DOHH2 (cell line): Measurements from ENCODE around the gene FILIP1.

ENCODE experiments used
- H3F3A ChIP-seq: fragments of 200-600 bp; sonication (generic), shearing (Covaris generic); 2 replicates; pipeline ENCODE4 v1.6.0; 2016; ENCODE audit warnings: antibody characterized with exemption, mild to moderate bottlenecking; ENCODE audit not compliant: control insufficient read depth, insufficient read depth
- H3K27ac ChIP-seq: fragments of 200-600 bp; sonication (generic); 2 replicates; pipeline ENCODE4 v1.5.1; 2014; ENCODE audit warnings: low read depth, mild to moderate bottlenecking, low read length, moderate library complexity
- H3K27me3 ChIP-seq: fragments of 200-600 bp; sonication (generic); 2 replicates; pipeline ENCODE4 v1.6.1; 2014; ENCODE audit warnings: mild to moderate bottlenecking, low read length, mixed read lengths; ENCODE audit not compliant: control insufficient read depth
- H3K36me3 ChIP-seq: fragments of 200-600 bp; sonication (generic); 2 replicates; pipeline ENCODE4 v1.6.1; 2014; ENCODE audit warnings: mild to moderate bottlenecking, low read length, moderate library complexity, mixed read lengths; ENCODE audit not compliant: control insufficient read depth
- H3K4me1 ChIP-seq: fragments of 200-600 bp; sonication (generic); 2 replicates; pipeline ENCODE4 v1.6.1; 2014; ENCODE audit warnings: mild to moderate bottlenecking, low read length, mixed read lengths; ENCODE audit not compliant: control insufficient read depth
- H3K4me2 ChIP-seq: fragments of 200-600 bp; sonication (generic); 2 replicates; pipeline ENCODE4 v1.6.0; 2014; ENCODE audit warnings: mild to moderate bottlenecking, low read length, moderate library complexity
- H3K4me3 ChIP-seq: fragments of 200-600 bp; sonication (generic); 2 replicates; pipeline ENCODE4 v1.5.1; 2014; ENCODE audit warnings: mild to moderate bottlenecking, low read length, mixed read lengths
- H3K79me2 ChIP-seq: fragments of 200-600 bp; sonication (generic); 2 replicates; pipeline ENCODE4 v1.6.1; 2014; ENCODE audit warnings: mild to moderate bottlenecking, low read length, mixed read lengths; ENCODE audit not compliant: control insufficient read depth
- H3K9me2 ChIP-seq: fragments of 200-600 bp; sonication (generic); replicated peaks from 2 replicates; pipeline ENCODE4 v1.6.1; 2014; ENCODE audit warnings: mild to moderate bottlenecking, low read length, mixed read lengths; ENCODE audit not compliant: control insufficient read depth
- H3K9me3 ChIP-seq: fragments of 200-600 bp; sonication (generic); 2 replicates; pipeline ENCODE4 v1.6.1; 2014; ENCODE audit warnings: antibody characterized with exemption, low read length, mixed read lengths; ENCODE audit not compliant: control insufficient read depth, insufficient read depth
- H4K20me1 ChIP-seq: fragments of 200-600 bp; sonication (generic); 2 replicates; pipeline ENCODE4 v1.6.0; 2014; ENCODE audit warnings: low read depth, mild to moderate bottlenecking, antibody characterized with exemption, low read length, moderate library complexity; ENCODE audit not compliant: control insufficient read depth, insufficient read depth
- EZH2phosphoT487 ChIP-seq: fragments of 200-600 bp; sonication (generic); IDR thresholded peaks from 2 replicates; pipeline ENCODE4 v1.6.1; 2017; ENCODE audit warnings: borderline replicate concordance, mild to moderate bottlenecking, antibody characterized with exemption, low read length, moderate library complexity, mixed read lengths
- TF ChIP-seq, protein P1 (sequence below): fragments of 200-600 bp; sonication (generic); IDR thresholded peaks from one replicate; pipeline ENCODE4 v1.5.1; 2014; ENCODE audit warnings: antibody characterized with exemption, mild to moderate bottlenecking, low read depth, low read length; ENCODE audit not compliant: poor library complexity, severe bottlenecking

The FILIP1 gene

DNA sequence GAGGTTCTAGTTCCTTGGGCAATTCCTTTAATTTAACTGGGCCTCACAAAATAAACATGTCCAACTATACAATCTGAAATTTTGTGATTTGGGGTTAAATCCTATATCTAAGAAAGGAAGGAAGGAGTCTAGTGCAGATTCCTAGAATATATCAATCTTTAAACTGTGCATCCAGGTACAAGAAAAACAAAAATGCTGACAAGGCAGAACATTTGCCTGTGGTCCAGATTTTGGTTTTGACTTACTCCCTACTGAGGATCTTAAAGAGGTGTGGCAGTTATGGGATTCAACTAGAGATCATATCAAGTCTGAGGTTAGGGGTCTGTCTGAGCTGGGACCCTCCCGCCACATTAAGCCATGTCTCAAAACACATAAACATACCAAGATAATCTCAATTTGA, 232.3 kb downstream of the FILIP1 start:
- Histone ChIP-seq H3K36me3 (peaks cover 57% of the 10 kb centered on the region), H3K4me3 (no peak overlapping the region), H3K4me2 (no peak overlapping the region), H3K79me2 (peaks cover 9% of the 10 kb centered on the region), H4K20me1 (no peaks in the 10 kb centered on the region), H3K27ac (no peak overlapping the region), H3K27me3 (no peaks in the 10 kb centered on the region), H3K9me2 (no peaks in the 10 kb centered on the region), H3F3A (no peaks in the 10 kb centered on the region), H3K9me3 (no peaks in the 10 kb centered on the region), H3K4me1 (no peaks in the 10 kb centered on the region)
- TF ChIP-seq, protein P1, sequence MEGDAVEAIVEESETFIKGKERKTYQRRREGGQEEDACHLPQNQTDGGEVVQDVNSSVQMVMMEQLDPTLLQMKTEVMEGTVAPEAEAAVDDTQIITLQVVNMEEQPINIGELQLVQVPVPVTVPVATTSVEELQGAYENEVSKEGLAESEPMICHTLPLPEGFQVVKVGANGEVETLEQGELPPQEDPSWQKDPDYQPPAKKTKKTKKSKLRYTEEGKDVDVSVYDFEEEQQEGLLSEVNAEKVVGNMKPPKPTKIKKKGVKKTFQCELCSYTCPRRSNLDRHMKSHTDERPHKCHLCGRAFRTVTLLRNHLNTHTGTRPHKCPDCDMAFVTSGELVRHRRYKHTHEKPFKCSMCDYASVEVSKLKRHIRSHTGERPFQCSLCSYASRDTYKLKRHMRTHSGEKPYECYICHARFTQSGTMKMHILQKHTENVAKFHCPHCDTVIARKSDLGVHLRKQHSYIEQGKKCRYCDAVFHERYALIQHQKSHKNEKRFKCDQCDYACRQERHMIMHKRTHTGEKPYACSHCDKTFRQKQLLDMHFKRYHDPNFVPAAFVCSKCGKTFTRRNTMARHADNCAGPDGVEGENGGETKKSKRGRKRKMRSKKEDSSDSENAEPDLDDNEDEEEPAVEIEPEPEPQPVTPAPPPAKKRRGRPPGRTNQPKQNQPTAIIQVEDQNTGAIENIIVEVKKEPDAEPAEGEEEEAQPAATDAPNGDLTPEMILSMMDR = no peak
- no peak for TF ChIP-seq EZH2phosphoT487

DNA sequence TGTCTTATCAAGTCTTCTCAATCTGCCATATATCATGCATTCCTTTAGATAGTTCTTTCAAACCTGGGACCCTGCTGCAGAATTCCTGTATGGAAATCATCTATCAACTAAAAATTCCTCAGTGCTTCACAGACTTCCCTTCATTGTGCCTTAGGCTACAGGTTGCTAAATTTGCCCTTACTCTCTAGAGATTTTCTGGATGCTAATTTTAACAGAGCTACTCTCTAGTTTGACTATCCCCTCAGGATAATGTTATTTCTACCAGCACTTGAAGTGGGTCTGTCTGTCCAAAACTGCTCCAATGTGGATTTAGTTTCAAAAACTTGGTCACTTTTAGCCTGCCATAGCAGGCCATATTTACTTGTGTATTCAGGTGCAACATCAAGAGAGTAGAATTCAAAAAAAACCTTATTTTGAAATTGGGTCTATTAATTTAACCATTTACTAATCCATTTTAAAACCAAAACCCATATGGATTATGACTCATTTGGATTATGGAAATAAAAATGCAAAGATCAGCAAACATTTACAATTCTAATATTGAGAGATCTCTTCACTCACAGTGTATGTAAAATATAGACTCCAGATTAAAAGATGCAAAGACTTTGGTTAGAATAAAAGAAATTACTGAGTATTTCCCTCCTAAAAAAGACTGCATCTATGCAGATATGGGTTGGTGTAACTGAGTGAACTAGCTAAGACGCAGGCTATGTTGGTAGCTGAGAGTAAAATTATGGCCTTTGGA, 236.1 kb downstream of the FILIP1 start:
- H4K20me1 ChIP-seq = no peaks in the 10 kb centered on the region
- no peaks in the 10 kb centered on the region for H3K4me1 ChIP-seq
- no peaks in the 10 kb centered on the region for H3F3A ChIP-seq
- TF ChIP-seq, protein P1 = no peak
- no peak for TF ChIP-seq EZH2phosphoT487
- H3K9me3 ChIP-seq = no peaks in the 10 kb centered on the region
- no peaks in the 10 kb centered on the region; the same call in 1 of the 2 replicates for H3K79me2 ChIP-seq
- H3K9me2 ChIP-seq = no peaks in the 10 kb centered on the region
- no peak overlapping the region for H3K27ac ChIP-seq
- H3K4me2 ChIP-seq = no peak overlapping the region
- H3K27me3 ChIP-seq = no peaks in the 10 kb centered on the region
- H3K36me3 ChIP-seq = peaks cover 52% of the 10 kb centered on the region
- H3K4me3 ChIP-seq = no peak overlapping the region

DNA sequence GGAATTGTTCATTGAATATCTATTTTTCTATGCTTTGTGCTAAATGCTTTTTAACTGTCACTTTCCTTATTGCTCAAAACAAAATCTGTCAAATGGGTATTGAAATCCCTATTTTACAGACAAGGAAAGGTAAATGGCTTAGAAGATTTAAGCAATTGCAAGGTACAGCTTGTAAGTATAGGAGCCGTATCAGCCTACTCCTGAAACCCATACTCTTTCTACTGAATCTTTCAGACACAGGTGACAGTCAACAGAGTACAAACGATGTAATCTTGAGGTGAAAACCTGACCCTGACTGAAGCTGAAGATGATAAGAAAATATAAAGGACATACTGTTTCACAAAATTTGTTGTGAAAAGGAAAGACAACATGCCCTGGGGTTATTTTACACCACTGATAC, 243.0 kb downstream of the FILIP1 start:
- Histone ChIP-seq H3K9me3 (no peaks in the 10 kb centered on the region), H3K79me2 (no peaks in the 10 kb centered on the region), H3K4me2 (no peak overlapping the region), H3K4me1 (no peaks in the 10 kb centered on the region), H3K9me2 (no peaks in the 10 kb centered on the region), H4K20me1 (no peaks in the 10 kb centered on the region), H3K4me3 (no peak overlapping the region), H3F3A (0 out of 2 replicates have a peak, but pooled peaks cover 2% of the 10 kb centered on the region), H3K36me3 (peaks cover 8% of the 10 kb centered on the region; the same call in 1 of the 2 replicates), H3K27me3 (no peaks in the 10 kb centered on the region), H3K27ac (no peak overlapping the region)
- no peak for TF ChIP-seq EZH2phosphoT487
- TF ChIP-seq, protein P1 = no peak
